Right forelimb (tissue), 1 donor: ENCODE measurements around the gene TLCD1.

Experiments
- DNase-seq: peaks from one replicate; pipeline ENCODE4 v3.0.0-alpha.2; 2018

Gene TLCD1

GRCh38 chr17:28726226-28726626 lies at the start of gene TLCD1:
Gene TLCD1, minus strand, starts transcription at chr17:28726233. Its CDS starts 136 bp downstream, at chr17:28726097.
- peak; percentile 87 for DNase-seq

- no peak for DNase-seq
Observed at GRCh38 chr17:28774206-28774605, 48.2 kb upstream of the TLCD1 start.

- DNase-seq: no peak
Observed at GRCh38 chr17:28773736-28774135, 47.7 kb upstream of the TLCD1 start.

GRCh38 chr17:28765038-28765437 lies 39.0 kb upstream of the TLCD1 start:
- DNase-seq: no peak

GRCh38 chr17:28763804-28764266 lies 37.8 kb upstream of the TLCD1 start:
- peak; percentile 78 for DNase-seq

GRCh38 chr17:28763137-28763799 lies 37.2 kb upstream of the TLCD1 start:
- no peak for DNase-seq

- DNase-seq: no peak
Observed at GRCh38 chr17:28760601-28761562, 34.8 kb upstream of the TLCD1 start.

- DNase-seq: no peak
Observed at GRCh38 chr17:28759256-28759865, 33.3 kb upstream of the TLCD1 start.

GRCh38 chr17:28758411-28759121 lies 32.5 kb upstream of the TLCD1 start:
- DNase-seq: no peak

- DNase-seq: no peak
Observed at GRCh38 chr17:28756049-28756804, 30.2 kb upstream of the TLCD1 start.

- DNase-seq: no peak
Observed at GRCh38 chr17:28755486-28755885, 29.5 kb upstream of the TLCD1 start.

- no peak for DNase-seq
Observed at GRCh38 chr17:28751600-28752366, 25.8 kb upstream of the TLCD1 start.

GRCh38 chr17:28750178-28751047 lies 24.4 kb upstream of the TLCD1 start:
- peak; percentile 90 for DNase-seq

GRCh38 chr17:28749516-28750177 lies 23.6 kb upstream of the TLCD1 start:
- no peak for DNase-seq

GRCh38 chr17:28748852-28749515 lies 23.0 kb upstream of the TLCD1 start:
- no peak for DNase-seq

- no peak for DNase-seq
Observed at GRCh38 chr17:28747801-28748750, 22.0 kb upstream of the TLCD1 start.

- DNase-seq: peak; percentile 70
Observed at GRCh38 chr17:28747051-28747691, 21.1 kb upstream of the TLCD1 start.
